HL-60/S4 (cell line): ENCODE results near the gene NOL12.
"Not testable (repeated sequence)": the region's sequence is repeated elsewhere in the genome, so short reads cannot be mapped to it uniquely, and the experiment has no call there.

Experiments
- in situ Hi-C: fragments of 300-500 bp; cut with MboI; formaldehyde crosslinking; loops from 2 replicates; pipeline ENCODE4 v1.14.3; 2022; ENCODE audit warnings: low sequenced_read_pairs

NOL12 gene

DNA sequence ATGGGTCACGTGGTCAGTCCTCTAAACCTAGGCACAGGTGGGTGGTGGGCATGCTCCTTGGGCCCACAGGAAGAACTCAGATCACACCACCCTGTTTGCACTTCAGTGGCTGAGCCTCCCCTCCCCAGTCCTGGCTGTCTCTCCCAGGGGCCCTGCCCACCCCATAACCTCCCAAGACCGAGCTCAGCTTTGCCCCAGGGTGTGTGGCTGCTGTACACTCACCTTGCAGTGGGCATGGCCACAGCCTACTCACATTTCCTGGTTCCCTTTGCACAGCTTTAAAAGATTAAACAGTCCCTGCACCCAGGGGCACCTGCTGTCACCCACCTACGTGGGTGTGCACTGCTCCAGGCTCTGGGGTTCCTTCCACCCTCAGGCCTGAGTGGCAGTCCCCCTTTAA, 24.5 kb downstream of the NOL12 start:
- in situ Hi-C loops, result no loop called here

DNA sequence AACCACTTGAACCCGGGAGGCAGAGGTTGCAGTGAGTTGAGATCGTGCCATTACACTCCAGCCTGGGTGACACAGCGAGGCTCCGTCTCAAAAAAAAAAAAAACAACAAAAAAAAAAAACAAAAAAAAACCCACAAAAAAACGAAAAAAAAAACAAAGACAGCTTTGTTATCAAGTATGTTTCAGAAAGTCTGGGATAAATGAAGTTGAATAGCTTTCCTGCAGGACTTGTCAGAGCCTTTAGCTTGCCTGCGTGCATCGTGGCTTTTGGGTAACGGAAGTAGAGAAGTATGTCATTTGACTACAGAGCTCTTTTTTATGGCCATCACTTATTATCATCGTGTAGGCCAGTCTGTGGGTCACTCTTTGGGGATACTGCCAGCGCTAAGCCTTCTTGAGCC, 25.3 kb downstream of the NOL12 start:
- in situ Hi-C loops, result no loop called here

DNA sequence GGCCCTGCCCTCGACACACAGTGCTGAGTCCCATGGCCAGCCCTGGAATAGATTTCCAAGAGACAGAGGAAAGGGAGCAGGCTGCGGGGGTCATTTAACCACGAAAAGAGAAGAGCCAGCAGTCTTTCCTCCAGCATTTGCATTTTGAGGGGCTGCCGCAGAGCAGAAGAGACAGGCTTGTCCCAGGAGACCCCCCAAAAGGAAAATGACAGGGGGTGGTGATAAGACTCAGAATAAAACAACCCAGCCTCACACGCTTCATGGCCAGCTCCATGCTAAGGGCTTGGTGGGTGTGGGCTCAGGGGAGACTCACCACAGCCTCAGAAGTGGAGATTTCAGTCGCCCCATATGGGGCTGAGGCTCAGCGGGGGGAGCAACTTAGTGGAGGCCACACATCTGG, 27.6 kb downstream of the NOL12 start:
- in situ Hi-C loops, result no loop called here

DNA sequence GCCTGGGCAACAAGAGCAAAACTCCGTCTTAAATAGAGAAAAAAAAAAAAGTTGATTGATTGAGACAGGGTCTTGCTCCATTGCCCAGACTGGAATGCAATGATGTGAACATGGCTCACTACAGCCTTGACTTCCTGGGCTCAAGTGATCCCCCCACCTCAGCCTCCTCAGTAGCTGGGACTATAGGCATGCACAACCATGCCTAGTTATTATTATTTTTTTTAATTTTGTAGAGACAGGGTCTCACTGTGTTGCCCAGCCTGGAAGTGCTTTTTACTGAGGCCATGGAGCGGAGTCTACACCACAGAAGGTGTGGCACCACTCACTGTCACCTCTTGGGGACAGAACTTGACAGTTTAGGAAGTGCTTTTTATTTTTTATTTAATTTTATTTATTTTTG, 28.5 kb downstream of the NOL12 start:
- in situ Hi-C loops, result no loop called here

DNA sequence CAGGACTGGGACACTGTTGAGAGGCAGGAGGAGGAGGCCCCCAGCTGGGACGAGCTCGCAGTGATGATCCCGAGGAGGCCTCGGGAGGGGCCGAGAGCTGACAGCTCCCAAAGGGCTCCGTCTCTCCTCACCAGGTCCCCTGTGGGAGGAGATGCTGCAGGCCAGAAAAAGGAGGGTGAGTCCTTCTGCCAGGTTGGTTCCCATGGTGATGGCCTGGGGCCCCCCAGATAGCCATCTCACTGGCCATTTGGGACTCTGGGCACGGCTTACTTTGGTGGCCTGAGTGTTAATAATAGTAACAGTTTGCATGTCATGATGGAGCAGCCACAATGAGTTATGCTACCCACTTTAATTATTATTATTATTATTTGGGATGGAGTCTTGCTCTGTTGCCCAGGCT, 29.6 kb downstream of the NOL12 start:
- in situ Hi-C loops, result no loop called here

DNA sequence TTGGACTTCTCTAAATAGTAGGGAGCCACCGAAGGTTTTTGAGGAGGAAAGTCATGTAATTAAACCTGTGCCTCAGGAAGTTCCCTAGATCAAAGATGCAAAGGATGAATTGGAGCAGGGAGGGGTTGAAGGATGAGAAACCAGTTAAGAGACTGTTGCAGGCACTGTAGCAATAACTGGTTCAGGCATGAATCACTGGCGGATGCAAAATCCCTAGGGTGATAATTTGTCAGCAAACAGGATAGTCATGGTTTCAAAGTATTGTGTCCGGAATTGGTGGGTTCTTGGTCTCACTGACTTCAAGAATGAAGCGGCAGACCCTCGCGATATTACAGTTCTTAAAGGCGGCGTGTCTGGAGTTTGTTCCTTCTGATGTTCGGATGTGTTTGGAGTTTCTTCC, 30.6 kb downstream of the NOL12 start:
- in situ Hi-C loops, result no loop called here

DNA sequence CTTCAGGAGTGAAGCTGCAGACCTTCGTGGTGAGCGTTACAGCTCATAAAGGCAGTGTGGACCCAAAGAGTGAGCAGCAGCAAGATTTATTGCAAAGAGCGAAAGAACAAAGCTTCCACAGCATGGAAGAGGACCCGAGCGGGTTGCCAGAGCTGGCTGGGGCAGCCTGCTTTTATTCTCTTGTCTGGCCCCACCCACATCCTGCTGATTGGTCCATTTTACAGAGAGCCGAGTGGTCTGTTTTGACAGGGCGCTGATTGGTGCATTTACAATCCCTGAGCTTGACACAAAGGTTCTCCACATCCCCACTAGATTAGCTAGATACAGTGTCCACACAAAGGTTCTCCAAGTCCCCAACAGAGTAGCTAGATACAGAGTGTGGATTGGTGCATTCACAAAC, 31.1 kb downstream of the NOL12 start:
- in situ Hi-C loops, result not testable (repeated sequence)

DNA sequence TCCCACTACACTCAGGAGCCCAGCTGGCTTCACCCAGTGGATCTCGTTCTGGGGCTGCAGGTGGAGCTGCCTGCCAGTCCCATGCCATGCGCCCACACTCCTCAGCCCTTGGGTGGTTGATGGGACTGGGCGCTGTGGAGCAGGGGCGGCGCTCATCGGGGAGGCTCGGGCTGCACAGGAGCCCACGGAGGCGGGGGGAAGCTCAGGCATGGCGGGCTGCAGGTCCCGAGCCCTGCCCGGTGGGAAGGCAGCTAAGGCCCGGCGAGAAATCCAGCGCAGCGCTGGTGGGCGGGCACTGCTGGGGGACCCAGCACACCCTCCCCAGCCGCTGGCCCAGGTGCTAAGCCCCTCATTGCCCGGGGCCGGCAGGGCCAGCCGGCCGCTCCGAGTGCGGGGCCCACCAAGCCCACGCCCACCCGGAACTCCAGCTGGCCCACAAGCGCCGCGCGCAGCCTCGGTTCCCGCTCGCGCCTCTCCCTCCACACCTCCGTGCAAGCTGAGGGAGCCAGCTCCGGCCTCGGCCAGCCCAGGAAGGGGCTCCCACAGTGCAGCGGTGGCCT, 31.7 kb downstream of the NOL12 start:
- in situ Hi-C loops, result not testable (repeated sequence)

DNA sequence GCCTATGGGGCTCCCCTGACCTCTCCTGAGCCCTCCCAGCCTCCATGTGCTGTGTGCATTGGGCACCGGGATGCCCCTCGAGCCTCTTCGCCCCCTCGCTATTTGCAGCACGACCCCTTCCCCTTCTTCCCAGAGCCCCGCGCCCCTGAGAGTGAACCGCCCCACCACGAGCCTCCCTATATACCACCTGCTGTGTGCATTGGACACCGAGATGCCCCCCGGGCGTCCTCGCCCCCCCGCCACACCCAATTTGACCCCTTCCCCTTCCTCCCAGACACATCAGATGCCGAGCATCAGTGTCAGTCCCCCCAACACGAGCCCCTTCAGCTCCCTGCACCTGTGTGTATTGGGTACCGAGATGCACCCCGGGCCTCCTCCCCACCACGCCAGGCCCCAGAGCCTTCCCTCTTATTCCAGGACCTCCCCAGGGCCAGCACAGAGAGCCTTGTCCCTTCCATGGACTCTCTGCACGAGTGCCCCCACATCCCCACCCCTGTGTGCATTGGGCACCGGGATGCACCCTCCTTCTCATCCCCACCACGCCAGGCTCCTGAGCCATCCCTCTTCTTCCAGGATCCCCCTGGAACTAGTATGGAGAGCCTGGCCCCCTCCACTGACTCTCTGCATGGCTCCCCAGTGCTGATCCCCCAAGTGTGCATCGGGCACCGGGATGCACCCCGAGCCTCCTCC, 39.6 kb downstream of the NOL12 start:
- in situ Hi-C loops, result no loop called here

DNA sequence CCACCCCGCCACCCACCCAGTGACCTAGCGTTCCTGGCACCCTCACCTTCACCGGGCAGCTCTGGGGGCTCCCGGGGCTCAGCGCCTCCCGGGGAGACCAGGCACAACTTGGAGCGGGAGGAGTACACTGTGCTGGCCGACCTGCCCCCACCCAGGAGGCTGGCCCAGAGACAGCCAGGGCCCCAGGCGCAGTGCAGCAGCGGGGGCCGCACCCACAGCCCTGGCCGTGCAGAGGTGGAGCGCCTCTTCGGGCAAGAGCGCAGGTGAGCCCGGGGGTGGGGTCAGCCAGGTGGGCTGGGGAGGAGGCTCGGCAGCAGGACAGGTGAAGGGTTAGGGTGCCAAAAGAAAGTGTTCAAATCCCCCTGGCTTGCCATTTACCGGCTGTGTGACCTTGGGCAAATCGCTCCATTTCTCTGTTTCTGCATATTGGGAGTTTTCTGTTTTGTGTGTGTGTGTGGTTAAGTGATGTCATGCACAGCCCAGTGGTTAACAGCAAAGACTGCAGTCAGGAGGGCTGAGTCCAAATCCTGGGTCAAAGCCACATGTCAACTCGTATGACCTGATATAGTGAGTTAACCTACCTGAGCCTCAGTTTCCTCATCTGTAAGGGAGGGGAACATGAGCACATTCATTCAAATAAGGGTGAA, 40.2 kb downstream of the NOL12 start:
- in situ Hi-C loops, result no loop called here

DNA sequence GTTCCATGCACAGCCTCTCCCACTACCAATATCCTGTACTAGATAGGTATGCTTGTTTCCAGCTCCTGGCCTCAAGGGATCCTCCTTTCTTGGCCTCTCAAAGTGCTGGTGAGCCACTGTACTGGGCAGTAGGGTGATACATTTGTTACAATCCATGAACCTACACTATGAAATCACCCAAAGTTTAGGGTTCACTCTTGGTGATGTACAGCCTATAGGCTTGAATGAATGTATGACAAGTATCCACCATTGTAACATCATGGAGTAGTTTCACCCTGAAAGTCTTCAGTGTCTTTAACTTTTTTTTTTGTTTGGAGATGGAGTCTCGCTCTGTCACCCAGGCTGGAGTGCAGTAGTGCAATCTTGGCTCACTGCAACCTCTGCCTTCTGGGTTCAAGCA, 42.5 kb downstream of the NOL12 start:
- in situ Hi-C loops, result no loop called here

DNA sequence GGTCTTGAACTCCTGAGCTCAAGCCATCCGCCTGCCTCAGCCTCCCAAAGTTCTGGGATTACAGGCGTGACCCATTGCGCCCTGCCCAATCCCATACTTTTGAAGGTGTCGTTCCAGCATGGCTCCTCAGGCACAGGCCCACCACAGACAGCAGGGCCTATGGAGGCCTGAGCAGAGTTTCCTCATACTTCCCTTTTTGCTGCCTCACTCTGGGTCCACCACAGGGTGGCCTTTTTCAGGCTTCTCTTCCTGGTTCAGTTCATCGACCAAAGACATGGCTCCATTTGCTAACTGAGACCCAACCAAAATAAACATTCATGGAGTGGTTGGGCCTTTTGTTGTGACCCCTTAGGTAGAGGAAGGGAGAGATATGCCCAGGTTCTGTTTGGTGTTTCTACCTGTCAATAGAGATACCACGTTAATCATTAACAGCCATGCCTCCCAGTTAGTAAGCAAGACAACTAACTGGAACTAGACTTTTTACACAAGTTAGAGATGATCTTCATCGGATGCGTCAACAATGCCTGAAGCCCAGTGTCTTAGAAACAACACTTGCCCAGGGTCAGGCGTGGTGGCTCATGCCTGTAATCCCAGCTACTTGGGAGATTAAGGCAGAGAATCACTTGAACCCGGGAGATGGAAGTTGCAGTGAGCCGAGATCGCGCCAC, 45.8 kb downstream of the NOL12 start:
- in situ Hi-C loops, result no loop called here

DNA sequence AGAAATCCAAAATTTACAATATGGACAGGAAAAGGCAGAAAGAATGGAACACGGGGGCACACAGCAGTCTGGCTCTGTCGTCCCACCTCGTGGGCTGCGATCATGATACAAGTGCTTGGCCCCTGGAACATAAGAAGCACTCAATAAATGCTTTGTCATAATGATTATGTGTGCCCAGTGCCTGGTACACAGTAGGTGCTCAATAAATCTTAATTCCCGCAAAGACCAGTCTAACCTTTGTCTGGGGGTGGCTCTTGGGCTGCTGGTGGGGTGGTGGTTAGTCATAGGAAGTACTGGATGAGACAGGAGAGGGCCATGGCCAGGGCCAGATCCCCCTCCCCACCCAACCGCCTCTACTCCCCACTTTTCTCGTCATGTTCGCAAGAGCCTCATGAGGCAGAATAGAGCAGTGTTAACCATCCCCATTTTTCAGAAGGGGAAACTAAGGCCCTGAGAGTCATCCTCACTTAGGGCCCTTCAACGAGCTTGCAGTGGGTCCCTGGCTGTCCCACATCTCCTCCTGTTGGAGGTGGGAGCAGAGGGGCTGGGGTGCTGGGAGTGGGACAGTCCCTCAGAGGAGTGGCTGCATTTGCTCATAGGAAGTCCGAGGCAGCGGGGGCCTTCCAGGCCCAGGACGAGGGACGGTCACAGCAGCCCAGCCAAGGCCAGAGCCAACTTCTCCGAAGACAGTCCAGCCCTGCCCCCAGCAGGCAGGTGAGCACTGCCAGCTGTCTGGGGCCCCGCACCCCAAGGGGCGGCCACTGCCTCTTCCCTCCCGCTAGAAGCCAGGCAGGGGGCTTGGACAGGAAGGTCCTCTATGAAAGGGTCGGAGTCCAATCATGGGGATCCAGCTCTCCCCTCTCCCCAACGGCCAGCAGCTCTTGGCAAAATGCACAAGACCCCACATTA, 46.8 kb downstream of the NOL12 start:
- in situ Hi-C loops, result no loop called here

DNA sequence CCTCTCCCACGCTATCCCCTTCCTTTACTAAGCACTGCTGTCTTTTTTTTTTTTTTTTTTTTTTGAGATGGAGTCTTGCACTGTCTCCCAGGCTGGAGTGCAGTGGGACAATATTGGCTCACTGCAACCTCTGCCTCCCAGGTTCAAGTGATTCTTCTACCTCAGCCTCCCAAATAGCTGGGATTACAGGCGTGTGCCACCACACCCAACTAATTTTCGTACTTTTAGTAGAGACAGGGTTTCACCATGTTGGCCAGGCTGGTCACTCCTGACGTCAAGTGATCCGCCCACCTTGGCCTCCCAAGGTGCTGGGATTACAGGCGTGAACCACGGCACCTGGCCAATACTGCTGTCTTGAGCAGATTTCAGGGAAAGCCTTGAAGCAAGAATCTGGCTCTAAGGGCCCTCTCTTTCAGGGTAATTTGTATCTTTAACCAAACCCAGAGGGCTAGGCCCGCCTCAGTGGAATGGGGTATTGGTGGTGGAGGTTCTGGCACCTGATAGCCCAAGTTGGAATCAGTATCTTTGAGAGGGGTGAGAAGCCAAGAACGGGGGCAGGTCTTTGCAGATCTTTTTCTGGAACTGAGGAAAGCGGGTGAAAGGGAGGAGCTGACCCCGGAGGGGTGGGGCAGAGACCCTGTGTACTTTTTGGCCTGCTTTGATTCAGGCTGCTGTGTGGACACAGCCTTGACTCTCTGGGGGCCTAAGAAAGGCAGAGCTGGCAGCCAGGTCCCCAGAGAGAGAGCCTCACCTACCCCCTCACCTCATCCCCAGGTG, 47.7 kb downstream of the NOL12 start:
- in situ Hi-C loops, result no loop called here

DNA sequence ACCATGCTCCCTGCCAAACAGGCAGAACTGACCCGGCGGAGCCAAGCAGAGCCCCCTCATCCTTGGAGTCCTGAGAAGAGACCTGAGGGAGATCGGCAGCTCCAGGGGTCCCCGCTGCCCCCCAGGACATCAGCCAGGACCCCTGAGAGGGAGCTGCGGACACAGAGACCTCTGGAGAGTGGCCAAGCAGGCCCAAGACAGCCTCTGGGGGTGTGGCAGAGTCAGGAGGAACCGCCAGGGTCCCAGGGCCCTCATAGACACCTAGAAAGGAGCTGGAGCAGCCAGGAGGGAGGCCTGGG, 48.2 kb downstream of the NOL12 start:
- in situ Hi-C loops, result no loop called here

DNA sequence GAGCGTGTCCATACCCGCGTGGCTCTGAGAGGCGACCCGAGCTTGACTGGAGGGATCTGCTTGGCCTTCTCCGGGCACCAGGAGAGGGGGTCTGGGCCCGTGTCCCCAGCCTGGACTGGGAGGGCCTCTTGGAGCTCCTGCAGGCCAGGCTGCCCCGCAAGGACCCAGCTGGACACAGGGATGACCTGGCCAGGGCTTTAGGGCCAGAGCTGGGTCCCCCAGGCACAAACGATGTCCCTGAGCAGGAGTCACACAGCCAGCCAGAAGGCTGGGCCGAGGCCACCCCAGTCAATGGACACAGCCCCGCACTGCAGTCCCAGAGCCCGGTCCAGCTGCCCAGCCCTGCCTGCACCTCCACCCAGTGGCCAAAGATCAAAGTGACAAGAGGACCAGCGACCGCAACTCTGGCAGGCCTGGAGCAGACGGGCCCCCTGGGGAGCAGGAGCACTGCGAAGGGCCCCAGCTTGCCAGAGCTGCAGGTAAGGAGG, 48.9 kb downstream of the NOL12 start:
- in situ Hi-C loops, result no loop called here

DNA sequence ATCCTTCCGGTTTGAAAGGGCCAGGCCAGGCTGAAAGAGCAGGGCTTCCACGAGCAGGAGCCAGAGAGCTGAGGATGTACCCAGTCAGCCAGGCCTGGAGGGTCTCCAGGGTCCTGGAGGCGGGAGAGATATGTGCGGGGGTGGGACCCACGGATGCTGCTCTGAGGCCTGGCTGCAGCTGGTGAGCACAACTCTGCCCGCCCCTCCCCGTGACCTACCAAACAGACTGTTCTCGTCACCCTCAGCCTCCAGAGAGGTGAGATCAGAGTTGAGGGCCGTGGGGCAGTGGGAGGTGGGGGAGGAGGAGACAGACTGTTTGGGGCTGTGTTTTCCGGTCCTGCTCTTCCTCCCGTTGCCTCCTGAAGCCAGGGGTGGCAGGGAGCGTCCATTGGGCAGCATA, 52.9 kb downstream of the NOL12 start:
- in situ Hi-C loops, result no loop called here

DNA sequence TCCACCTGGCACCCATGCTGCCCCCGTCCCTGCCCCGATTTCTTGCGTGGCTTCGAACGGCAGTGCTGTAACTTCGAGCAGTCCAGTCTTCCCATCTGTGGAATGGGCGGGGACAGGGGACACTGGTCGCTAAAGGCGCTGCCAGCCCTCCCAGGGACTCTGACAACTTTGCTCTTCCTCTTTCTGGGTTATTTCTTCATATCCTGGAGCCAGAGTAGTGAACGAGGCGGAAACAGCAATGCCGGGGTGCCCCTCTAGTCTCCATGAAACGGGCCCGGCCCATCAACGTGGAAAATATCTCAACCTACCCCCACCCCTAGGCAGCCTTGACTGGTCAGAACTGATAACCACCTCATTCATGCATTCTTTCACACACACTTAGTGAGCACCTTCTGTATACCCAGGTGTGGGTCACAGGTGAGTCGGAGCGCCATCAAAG, 53.5 kb downstream of the NOL12 start:
- in situ Hi-C loops, result no loop called here

DNA sequence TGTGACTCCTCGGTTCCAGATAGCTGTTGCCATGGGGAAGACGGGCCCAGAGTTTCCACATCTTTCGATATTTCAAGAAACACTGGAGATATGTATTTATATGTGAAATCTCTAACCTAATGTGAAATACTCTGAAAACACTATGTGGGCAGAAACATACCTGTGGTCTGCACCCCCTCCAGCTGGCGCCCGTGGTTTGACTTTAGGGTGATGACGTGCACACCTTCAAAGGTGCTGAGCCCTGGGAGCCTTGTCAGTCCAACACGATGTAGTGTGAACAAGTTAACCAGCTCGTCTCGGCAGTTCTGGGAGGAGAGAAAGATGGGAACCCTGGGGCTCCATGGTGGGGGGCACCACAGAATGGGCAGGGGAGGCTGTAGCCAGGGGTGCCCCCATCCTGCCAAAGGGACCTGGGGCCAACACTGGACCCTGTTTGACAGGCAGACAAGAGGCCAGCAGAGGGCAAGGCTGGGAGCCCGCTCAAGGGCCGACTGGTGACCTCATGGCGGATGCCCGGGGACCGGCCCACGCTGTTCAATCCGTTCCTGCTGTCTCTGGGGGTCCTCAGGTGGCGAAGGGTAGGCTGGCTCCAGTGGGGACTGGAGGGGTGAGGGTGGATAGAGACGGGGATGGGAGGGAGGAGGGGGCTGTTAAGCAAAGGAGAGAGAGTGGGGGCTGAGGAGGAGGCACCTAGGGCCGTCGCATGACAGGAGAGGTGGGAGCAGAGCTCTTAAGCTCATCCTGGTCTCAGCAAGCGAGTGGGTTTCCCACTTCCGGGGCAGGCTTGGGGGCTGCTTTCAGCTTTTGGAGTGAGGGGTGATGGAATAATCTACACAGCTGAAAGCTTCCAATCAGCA, 54.5 kb downstream of the NOL12 start:
- in situ Hi-C loops, result no loop called here
